Measurements from ENCODE around the gene ZNF592.

ZNF592 gene

GRCh38 chr15:84813931-84814330 lies 65.5 kb downstream of the ZNF592 start:
- ATAC-seq (ENCODE audit: low read depth) (no peak), DNase-seq (ENCODE audit: low spot score in 2 of 2) (no peak)
- Mint-ChIP-seq H3K9me3 (peaks cover 1% of the 10 kb centered on the region), H3K36me3 (peaks cover 2% of the 10 kb centered on the region), H3K27ac (no peak overlapping the region), H3K4me1 (peaks cover 7% of the 10 kb centered on the region), H3K27me3 (peaks cover 7% of the 10 kb centered on the region), H3K4me3 (no peak overlapping the region)

GRCh38 chr15:84814916-84815315 lies 66.5 kb downstream of the ZNF592 start:
- ATAC-seq (ENCODE audit: low read depth), result no peak
- peaks cover 7% of the 10 kb centered on the region for H3K27me3 Mint-ChIP-seq
- DNase-seq (ENCODE audit: low spot score in 2 of 2), result no peak
- no peak overlapping the region for H3K4me3 Mint-ChIP-seq
- peaks cover 7% of the 10 kb centered on the region for H3K4me1 Mint-ChIP-seq
- peaks cover 1% of the 10 kb centered on the region for H3K9me3 Mint-ChIP-seq
- H3K36me3 Mint-ChIP-seq, result peaks cover 2% of the 10 kb centered on the region
- no peak overlapping the region for H3K27ac Mint-ChIP-seq

GRCh38 chr15:84816694-84817465 lies 68.5 kb downstream of the ZNF592 start, which contains the start of gene ALPK3:
ALPK3 (plus strand) TSS chr15:84817356; CDS start chr15:84817453, 97 bp downstream.
- ATAC-seq (ENCODE audit: low read depth), result no peak
- H3K36me3 Mint-ChIP-seq, result peaks cover 2% of the 10 kb centered on the region
- peaks cover 9% of the 10 kb centered on the region for H3K4me1 Mint-ChIP-seq
- H3K4me3 Mint-ChIP-seq, result no peak within 1 kb of the TSS
- no peak within 1 kb of the TSS for H3K27ac Mint-ChIP-seq
- H3K27me3 Mint-ChIP-seq, result peaks cover 11% of the 10 kb centered on the region
- H3K9me3 Mint-ChIP-seq, result peaks cover 1% of the 10 kb centered on the region
- DNase-seq (ENCODE audit: low spot score in 2 of 2), result no peak

GRCh38 chr15:84817466-84818081 lies 69.2 kb downstream of the ZNF592 start:
- no peaks in the 10 kb centered on the region for H3K9me3 Mint-ChIP-seq
- DNase-seq (ENCODE audit: low spot score in 2 of 2), result no peak
- H3K27ac Mint-ChIP-seq, result no peak overlapping the region
- H3K36me3 Mint-ChIP-seq, result no peaks in the 10 kb centered on the region
- H3K4me1 Mint-ChIP-seq, result peaks cover 9% of the 10 kb centered on the region
- no peak overlapping the region for H3K4me3 Mint-ChIP-seq
- peaks cover 12% of the 10 kb centered on the region for H3K27me3 Mint-ChIP-seq
- ATAC-seq (ENCODE audit: low read depth), result no peak

GRCh38 chr15:84818261-84819131 lies 70.1 kb downstream of the ZNF592 start:
- Mint-ChIP-seq H3K4me3 (no peak overlapping the region), H3K9me3 (no peaks in the 10 kb centered on the region), H3K27me3 (peaks cover 12% of the 10 kb centered on the region), H3K4me1 (peaks cover 9% of the 10 kb centered on the region), H3K36me3 (no peaks in the 10 kb centered on the region), H3K27ac (no peak overlapping the region)
- no peak for DNase-seq (ENCODE audit: low spot score in 2 of 2)
- no peak for ATAC-seq (ENCODE audit: low read depth)

- H3K9me3 Mint-ChIP-seq, result no peaks in the 10 kb centered on the region
- no peak for DNase-seq (ENCODE audit: low spot score in 2 of 2)
- no peak overlapping the region for H3K27ac Mint-ChIP-seq
- ATAC-seq (ENCODE audit: low read depth), result no peak
- peaks cover 9% of the 10 kb centered on the region for H3K4me1 Mint-ChIP-seq
- H3K4me3 Mint-ChIP-seq, result no peak overlapping the region
- peaks cover 12% of the 10 kb centered on the region for H3K27me3 Mint-ChIP-seq
- H3K36me3 Mint-ChIP-seq, result no peaks in the 10 kb centered on the region
Measured at GRCh38 chr15:84819291-84819768, 70.9 kb downstream of the ZNF592 start.

- ATAC-seq (ENCODE audit: low read depth), result no peak
- Mint-ChIP-seq H3K9me3 (no peaks in the 10 kb centered on the region), H3K4me1 (peaks cover 9% of the 10 kb centered on the region), H3K27me3 (peaks cover 12% of the 10 kb centered on the region), H3K27ac (no peak overlapping the region), H3K36me3 (no peaks in the 10 kb centered on the region), H3K4me3 (no peak overlapping the region)
- no peak for DNase-seq (ENCODE audit: low spot score in 2 of 2)
Measured at GRCh38 chr15:84819791-84820190, 71.4 kb downstream of the ZNF592 start.

- H3K27me3 Mint-ChIP-seq, result peaks cover 10% of the 10 kb centered on the region
- no peak overlapping the region for H3K4me3 Mint-ChIP-seq
- no peak for ATAC-seq (ENCODE audit: low read depth)
- H3K27ac Mint-ChIP-seq, result no peak overlapping the region
- peaks cover 8% of the 10 kb centered on the region for H3K4me1 Mint-ChIP-seq
- H3K36me3 Mint-ChIP-seq, result no peaks in the 10 kb centered on the region
- no peaks in the 10 kb centered on the region for H3K9me3 Mint-ChIP-seq
- DNase-seq (ENCODE audit: low spot score in 2 of 2), result no peak
Measured at GRCh38 chr15:84821501-84822021, 73.2 kb downstream of the ZNF592 start.

GRCh38 chr15:84822653-84823281 lies 74.4 kb downstream of the ZNF592 start:
- peaks cover 6% of the 10 kb centered on the region for H3K4me1 Mint-ChIP-seq
- H3K36me3 Mint-ChIP-seq, result no peaks in the 10 kb centered on the region
- DNase-seq (ENCODE audit: low spot score in 2 of 2), result no peak
- peaks cover 10% of the 10 kb centered on the region for H3K27me3 Mint-ChIP-seq
- no peak for ATAC-seq (ENCODE audit: low read depth)
- no peak overlapping the region for H3K4me3 Mint-ChIP-seq
- no peak overlapping the region for H3K27ac Mint-ChIP-seq
- H3K9me3 Mint-ChIP-seq, result no peaks in the 10 kb centered on the region

- DNase-seq (ENCODE audit: low spot score in 2 of 2) (no peak), ATAC-seq (ENCODE audit: low read depth) (no peak)
- Mint-ChIP-seq H3K4me1 (peaks cover 2% of the 10 kb centered on the region), H3K36me3 (no peaks in the 10 kb centered on the region), H3K27ac (no peak overlapping the region), H3K9me3 (no peaks in the 10 kb centered on the region), H3K27me3 (peaks cover 8% of the 10 kb centered on the region), H3K4me3 (no peak overlapping the region)
Measured at GRCh38 chr15:84823282-84823878, 75.0 kb downstream of the ZNF592 start.

GRCh38 chr15:84824260-84825007 lies 76.0 kb downstream of the ZNF592 start:
- Mint-ChIP-seq H3K4me1 (peaks cover 2% of the 10 kb centered on the region), H3K36me3 (no peaks in the 10 kb centered on the region), H3K27ac (no peak overlapping the region), H3K9me3 (no peaks in the 10 kb centered on the region), H3K4me3 (no peak overlapping the region), H3K27me3 (peaks cover 8% of the 10 kb centered on the region)
- DNase-seq (ENCODE audit: low spot score in 2 of 2) (no peak), ATAC-seq (ENCODE audit: low read depth) (no peak)

GRCh38 chr15:84826369-84826823 lies 78.0 kb downstream of the ZNF592 start:
- Mint-ChIP-seq H3K27me3 (peaks cover 9% of the 10 kb centered on the region), H3K9me3 (no peaks in the 10 kb centered on the region), H3K27ac (no peak overlapping the region), H3K4me1 (peaks cover 2% of the 10 kb centered on the region), H3K4me3 (no peak overlapping the region), H3K36me3 (no peaks in the 10 kb centered on the region)
- ATAC-seq (ENCODE audit: low read depth) (no peak), DNase-seq (ENCODE audit: low spot score in 2 of 2) (no peak)

All from memory B cell (primary cell).